GM12878 (cell line): ENCODE data around the gene SCGB2B2.
A peak's percentile ranks its signal among the peaks of the same experiment; 100 is the strongest.

ENCODE experiments used
- SIX5 ChIP-seq: IDR thresholded peaks from 2 replicates; pipeline ENCODE4 v1.6.1; 2011; ENCODE audit warnings: mild to moderate bottlenecking, low read depth, low read length, moderate library complexity; ENCODE audit not compliant: severe bottlenecking
- ZBED1 ChIP-seq: IDR thresholded peaks from 2 replicates; pipeline ENCODE4 v1.6.1; 2016; ENCODE audit warnings: borderline replicate concordance
- ZBTB33 ChIP-seq: fragments of 450-650 bp; IDR thresholded peaks from 2 replicates; pipeline ENCODE4 v1.6.1; 2017; ENCODE audit warnings: mild to moderate bottlenecking
- ZNF384 ChIP-seq: IDR thresholded peaks from 2 replicates; pipeline ENCODE4 v1.6.1; 2012; ENCODE audit warnings: low read depth, mild to moderate bottlenecking, low read length, improper control_type of control experiment, borderline replicate concordance
- TF ChIP-seq, protein P1 (sequence below): fragments of 450-650 bp; IDR thresholded peaks from 2 replicates; pipeline ENCODE4 v1.6.1; 2016; ENCODE audit warnings: mild to moderate bottlenecking
- TF ChIP-seq, protein P2 (sequence below), 3 experiments: IDR thresholded peaks in 2 of 3; conservative IDR thresholded peaks in 1 of 3; 2 replicates each; pipeline ENCODE4 v1.5.1; 2011; ENCODE audit warnings: low read depth in 3 of 3, low read length in 3 of 3, mild to moderate bottlenecking in 3 of 3, control low read depth in 2 of 3, moderate library complexity in 2 of 3, inconsistent platforms in 1 of 3, mixed read lengths in 1 of 3; ENCODE audit not compliant: control insufficient read depth in 2 of 3, insufficient read depth in 1 of 3; ENCODE audit errors: extremely low read depth in 1 of 3

DNA sequence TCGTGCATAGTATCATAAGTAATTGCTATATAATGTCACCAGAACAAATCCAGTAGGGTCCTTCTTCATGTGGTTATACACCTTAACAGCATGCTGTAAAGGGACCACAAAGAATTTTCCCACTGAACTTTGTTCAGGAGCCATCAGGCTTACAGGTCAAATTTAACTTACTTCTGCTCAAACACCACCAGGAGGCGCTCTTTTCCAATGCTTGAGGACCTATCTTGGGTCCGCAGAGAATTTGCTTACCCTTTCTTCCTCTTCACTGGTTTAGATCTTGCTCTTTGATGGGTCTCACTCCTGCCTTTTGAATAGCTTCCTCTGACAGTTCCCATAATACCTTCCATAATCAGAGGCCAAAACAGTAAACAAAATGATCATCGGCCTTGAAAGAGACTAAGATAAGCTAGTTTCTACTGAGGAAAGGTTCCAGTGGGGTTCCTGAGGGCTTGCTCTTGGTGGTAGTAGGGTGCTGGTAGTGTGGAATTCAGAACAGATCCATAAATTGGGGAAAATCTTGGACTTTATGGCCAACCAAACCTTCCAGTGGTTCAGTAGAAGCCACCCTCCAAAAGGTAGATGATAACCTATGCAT, 37.4 kb downstream of the SCGB2B2 start:
- TF ChIP-seq ZBTB33 (no peak), SIX5 (no peak), ZBED1 (no peak), ZNF384 (no peak)
- TF ChIP-seq, protein P1, sequence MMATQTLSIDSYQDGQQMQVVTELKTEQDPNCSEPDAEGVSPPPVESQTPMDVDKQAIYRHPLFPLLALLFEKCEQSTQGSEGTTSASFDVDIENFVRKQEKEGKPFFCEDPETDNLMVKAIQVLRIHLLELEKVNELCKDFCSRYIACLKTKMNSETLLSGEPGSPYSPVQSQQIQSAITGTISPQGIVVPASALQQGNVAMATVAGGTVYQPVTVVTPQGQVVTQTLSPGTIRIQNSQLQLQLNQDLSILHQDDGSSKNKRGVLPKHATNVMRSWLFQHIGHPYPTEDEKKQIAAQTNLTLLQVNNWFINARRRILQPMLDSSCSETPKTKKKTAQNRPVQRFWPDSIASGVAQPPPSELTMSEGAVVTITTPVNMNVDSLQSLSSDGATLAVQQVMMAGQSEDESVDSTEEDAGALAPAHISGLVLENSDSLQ = no peak
- TF ChIP-seq, protein P2, sequence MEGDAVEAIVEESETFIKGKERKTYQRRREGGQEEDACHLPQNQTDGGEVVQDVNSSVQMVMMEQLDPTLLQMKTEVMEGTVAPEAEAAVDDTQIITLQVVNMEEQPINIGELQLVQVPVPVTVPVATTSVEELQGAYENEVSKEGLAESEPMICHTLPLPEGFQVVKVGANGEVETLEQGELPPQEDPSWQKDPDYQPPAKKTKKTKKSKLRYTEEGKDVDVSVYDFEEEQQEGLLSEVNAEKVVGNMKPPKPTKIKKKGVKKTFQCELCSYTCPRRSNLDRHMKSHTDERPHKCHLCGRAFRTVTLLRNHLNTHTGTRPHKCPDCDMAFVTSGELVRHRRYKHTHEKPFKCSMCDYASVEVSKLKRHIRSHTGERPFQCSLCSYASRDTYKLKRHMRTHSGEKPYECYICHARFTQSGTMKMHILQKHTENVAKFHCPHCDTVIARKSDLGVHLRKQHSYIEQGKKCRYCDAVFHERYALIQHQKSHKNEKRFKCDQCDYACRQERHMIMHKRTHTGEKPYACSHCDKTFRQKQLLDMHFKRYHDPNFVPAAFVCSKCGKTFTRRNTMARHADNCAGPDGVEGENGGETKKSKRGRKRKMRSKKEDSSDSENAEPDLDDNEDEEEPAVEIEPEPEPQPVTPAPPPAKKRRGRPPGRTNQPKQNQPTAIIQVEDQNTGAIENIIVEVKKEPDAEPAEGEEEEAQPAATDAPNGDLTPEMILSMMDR (IDR thresholded peaks at IDR 0.05 in 2 of 3, conservative IDR thresholded peaks at IDR 0.05 in 1 of 3; ENCODE audit: control insufficient read depth in 2 of 3, extremely low read depth in 1 of 3, insufficient read depth in 1 of 3, low read depth in 3 of 3, low read length in 3 of 3) = peak; percentile 75 to 76 (median 76)
